Stimulated activated CD4-positive, alpha-beta T cell treated with anti-CD3 and anti-CD28 coated beads, Interleukin-4, amount 100 ng/mL, for 4 hours (primary cell): ENCODE measurements around the gene ZNF302.
"Not testable (repeated sequence)": the region's sequence is repeated elsewhere in the genome, so short reads cannot be mapped to it uniquely, and the experiment has no call there.

ENCODE experiments used
- DNase-seq, 2 experiments: peaks; one replicate each; pipeline ENCODE4 v3.0.0-alpha.2; 2020

The ZNF302 gene

GRCh38 chr19:34677386-34678084 lies at the start of gene ZNF302:
Gene ZNF302 (plus strand): TSS chr19:34677678. CDS start chr19:34678805, 1,127 bp downstream.
- DNase-seq = peak; percentile 93 to 95

GRCh38 chr19:34633802-34634201 lies 43.7 kb upstream of the ZNF302 start:
- DNase-seq = no peak

- DNase-seq = peak; percentile 59
Measured at GRCh38 chr19:34639491-34640085, 37.9 kb upstream of the ZNF302 start.

GRCh38 chr19:34642241-34642640 lies 35.2 kb upstream of the ZNF302 start:
- DNase-seq = no peak

- DNase-seq = no peak
Measured at GRCh38 chr19:34644991-34645461, 32.5 kb upstream of the ZNF302 start.

GRCh38 chr19:34645551-34645950 lies 31.9 kb upstream of the ZNF302 start:
- DNase-seq = no peak

GRCh38 chr19:34649886-34650543 lies 27.5 kb upstream of the ZNF302 start:
- no peak for DNase-seq

- DNase-seq = no peak
Measured at GRCh38 chr19:34651747-34652146, 25.7 kb upstream of the ZNF302 start.

- DNase-seq = no peak
Measured at GRCh38 chr19:34654796-34655195, 22.7 kb upstream of the ZNF302 start.

GRCh38 chr19:34655651-34656050 lies 21.8 kb upstream of the ZNF302 start:
- DNase-seq = no peak

GRCh38 chr19:34661357-34661756 lies 16.1 kb upstream of the ZNF302 start:
- no peak for DNase-seq

- peak; percentile 12 to 53 for DNase-seq
Measured at GRCh38 chr19:34662919-34663318, 14.6 kb upstream of the ZNF302 start.

- DNase-seq = no peak
Measured at GRCh38 chr19:34664168-34664567, 13.3 kb upstream of the ZNF302 start.

GRCh38 chr19:34664870-34665269 lies 12.6 kb upstream of the ZNF302 start:
- DNase-seq = no peak

GRCh38 chr19:34665275-34665674 lies 12.2 kb upstream of the ZNF302 start:
- not testable (repeated sequence) for DNase-seq

- DNase-seq = no peak
Measured at GRCh38 chr19:34666200-34666957, 11.1 kb upstream of the ZNF302 start.

GRCh38 chr19:34666958-34667265 lies 10.6 kb upstream of the ZNF302 start:
- no peak for DNase-seq

- DNase-seq = no peak
Measured at GRCh38 chr19:34667349-34668076, 10.0 kb upstream of the ZNF302 start.

- not testable (repeated sequence) for DNase-seq
Measured at GRCh38 chr19:34668077-34668689, 9.3 kb upstream of the ZNF302 start.

GRCh38 chr19:34668690-34669089 lies 8.8 kb upstream of the ZNF302 start:
- not testable (repeated sequence) for DNase-seq

GRCh38 chr19:34669305-34669704 lies 8.2 kb upstream of the ZNF302 start:
- no peak for DNase-seq

- no peak for DNase-seq
Measured at GRCh38 chr19:34671972-34672371, 5.5 kb upstream of the ZNF302 start.
